ENCODE measurements around the gene DCX.

Gene DCX

GRCh38 chrX:111411983-111412382 lies at the start of gene DCX:
DCX (minus strand) TSS chrX:111412192; CDS start chrX:111410398, 1,794 bp downstream.
- no peak for DNase-seq (ENCODE audit: low read depth)

GRCh38 chrX:111460607-111461006 lies 48.6 kb upstream of the DCX start:
- no peak for DNase-seq (ENCODE audit: low read depth)

GRCh38 chrX:111447298-111447697 lies 35.3 kb upstream of the DCX start:
- DNase-seq (ENCODE audit: low read depth): no peak

GRCh38 chrX:111445485-111445884 lies 33.5 kb upstream of the DCX start:
- no peak for DNase-seq (ENCODE audit: low read depth)

DNA sequence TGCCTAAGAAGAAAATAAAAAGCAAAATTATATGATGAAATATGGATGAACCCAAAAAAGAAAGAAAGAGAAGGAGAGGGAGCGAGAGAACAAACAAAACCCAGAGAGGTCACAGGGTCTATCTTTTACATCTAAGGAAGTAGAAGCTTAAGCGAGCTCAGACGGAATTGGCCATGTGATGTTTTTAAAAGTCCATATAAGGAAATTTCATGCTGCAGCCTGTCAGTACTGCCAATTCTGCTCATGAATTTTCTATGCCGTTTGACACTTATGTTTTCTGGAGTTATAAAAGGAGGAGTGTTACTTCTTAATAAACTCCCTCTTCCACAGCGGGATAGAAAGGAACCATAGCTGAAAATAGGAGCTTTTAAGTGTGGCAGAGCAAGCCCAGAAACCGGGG lies 32.9 kb upstream of the DCX start:
- no peak for DNase-seq (ENCODE audit: low read depth)

DNA sequence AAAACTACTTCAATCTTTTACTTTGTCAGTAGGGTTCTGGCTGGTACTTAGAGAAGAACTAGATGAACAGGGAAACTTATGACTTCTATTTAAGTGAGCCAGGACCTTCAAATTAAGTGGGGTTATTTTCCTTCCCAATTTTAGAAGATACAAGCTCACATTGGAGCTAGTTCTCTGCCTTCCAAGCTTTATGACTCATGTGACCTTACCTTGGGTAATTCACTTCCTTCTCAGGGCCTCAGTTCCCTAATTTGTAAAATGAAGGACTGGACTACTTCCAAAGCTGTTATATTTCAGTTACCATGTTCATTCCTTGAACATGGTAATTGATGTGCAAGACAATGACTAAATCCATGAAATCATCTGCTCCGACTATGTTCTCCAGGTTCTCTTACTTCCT lies 32.0 kb upstream of the DCX start:
- DNase-seq (ENCODE audit: low read depth): no peak

DNA sequence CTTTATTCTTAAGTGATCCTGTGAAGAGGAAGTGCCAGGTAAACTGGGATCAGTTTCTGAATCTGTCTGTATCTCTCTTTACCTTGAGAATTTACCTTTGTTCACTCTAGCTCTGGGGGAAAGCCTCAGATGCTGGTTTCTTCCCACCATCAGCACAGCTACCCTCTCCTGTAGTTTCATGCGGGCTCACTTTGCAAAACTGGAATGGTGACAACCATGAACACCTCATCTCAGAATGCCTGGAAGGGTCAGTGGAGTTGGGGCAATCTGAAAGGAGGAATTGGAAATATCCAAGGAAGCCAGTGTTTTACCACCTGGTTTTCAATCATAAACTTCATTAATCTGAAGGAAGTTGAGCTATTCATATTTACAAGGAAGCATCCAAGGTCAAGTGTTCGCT lies 30.8 kb upstream of the DCX start:
- no peak for DNase-seq (ENCODE audit: low read depth)

GRCh38 chrX:111435469-111435868 lies 23.5 kb upstream of the DCX start:
- no peak for DNase-seq (ENCODE audit: low read depth)

GRCh38 chrX:111431001-111431400 lies 19.0 kb upstream of the DCX start:
- DNase-seq (ENCODE audit: low read depth): no peak

- no peak for DNase-seq (ENCODE audit: low read depth)
Measured at GRCh38 chrX:111411557-111411956, 435 bp downstream of the DCX start.

DNA sequence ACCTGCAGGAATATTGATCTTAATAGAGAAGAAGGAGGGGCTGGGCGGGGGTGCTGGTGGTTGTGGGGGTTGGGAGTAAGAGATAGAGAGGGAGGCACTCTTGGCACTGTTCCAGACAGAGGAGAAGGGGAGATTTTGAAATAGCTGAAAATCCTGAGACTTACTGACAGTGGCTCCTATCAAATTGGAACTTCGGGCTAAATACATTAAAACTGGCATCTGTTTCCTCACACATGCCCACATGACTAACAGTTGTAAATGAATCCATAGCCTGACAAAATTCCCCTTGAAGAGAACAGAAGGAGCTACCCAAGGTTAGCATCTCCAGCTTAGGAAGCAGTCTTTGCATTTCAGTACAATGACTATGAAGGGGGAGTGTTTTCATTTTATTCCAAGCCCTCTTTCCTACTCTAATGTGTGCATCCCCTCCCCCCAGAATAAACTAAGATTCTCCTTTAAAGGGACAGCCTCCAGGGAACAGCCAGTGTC lies 1.4 kb downstream of the DCX start:
- DNase-seq (ENCODE audit: low read depth): no peak

DNA sequence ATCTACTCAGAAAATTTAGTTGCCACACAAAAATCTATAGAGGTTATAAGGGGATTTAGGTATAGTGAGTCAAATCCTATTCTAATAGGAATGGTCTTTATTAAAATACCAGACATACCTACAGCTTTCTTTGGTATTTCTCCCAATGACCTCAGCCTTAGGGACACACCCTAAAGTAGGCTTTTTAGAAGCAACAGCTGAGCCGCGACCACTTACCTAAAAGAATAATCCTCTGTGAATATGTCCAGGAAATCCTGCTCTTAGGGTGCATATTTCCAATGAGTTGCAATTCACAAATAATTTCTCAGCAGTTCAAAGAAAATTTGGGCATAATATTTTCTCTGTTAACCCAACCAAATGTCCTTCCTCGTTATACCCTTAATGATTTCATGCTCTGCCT lies 2.7 kb downstream of the DCX start:
- DNase-seq (ENCODE audit: low read depth): no peak

DNA sequence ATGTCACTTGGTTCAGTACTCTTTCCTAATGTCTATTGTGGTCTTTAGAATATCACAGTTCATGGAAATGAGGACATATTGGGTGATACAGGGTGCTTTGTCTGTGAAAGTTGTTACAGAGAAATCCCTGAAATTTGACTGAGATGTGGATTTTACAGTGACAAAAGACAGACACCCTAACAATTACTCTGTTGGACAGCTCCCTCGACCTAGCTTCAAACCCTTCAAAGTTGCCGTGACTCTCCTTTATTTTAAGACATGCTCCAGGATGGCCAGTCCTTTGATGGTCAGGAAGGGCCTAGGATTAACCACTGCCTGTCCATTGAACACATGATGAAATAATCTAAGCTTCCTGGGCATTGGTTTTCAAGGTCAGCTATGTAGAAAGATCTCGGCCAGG lies 4.0 kb downstream of the DCX start:
- no peak for DNase-seq (ENCODE audit: low read depth)

DNA sequence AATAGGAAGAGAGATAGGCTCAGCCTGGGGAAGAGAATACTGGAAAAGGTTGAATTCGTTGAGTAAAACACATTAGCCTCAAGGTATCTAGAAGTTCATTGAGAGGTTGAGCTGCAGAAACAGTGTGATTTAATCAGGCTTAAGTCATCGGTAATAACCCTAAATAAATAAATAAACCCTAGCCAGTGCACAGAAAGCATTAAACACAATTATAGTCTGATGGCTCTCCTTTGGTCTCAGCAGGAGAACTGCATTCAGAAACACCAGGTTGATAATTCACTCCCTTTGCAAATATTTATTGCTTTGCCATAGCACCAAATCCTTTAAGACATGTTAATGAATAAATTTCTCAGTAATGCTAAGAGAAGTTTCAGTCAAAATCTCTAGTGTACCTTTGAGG lies 9.6 kb downstream of the DCX start:
- DNase-seq (ENCODE audit: low read depth): no peak

DNA sequence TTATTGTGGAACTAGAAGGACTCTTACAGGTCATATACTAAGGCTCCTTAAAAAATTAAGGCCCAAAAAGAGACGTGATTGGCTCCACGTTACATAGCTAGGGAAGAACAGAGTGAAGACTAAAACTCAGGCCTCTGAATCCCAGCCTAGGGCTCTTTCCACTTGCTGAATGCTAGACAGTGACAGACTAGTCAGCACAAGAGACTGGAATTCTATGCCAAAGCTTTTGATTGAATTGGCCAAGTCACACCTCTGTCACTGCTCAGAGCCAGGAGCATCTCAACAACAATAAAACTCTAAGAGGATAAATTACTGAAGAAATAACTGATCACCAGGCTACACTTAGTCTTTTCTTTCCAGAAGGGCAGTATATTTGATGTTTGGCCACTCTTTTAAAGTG lies 16.8 kb downstream of the DCX start:
- no peak for DNase-seq (ENCODE audit: low read depth)

DNA sequence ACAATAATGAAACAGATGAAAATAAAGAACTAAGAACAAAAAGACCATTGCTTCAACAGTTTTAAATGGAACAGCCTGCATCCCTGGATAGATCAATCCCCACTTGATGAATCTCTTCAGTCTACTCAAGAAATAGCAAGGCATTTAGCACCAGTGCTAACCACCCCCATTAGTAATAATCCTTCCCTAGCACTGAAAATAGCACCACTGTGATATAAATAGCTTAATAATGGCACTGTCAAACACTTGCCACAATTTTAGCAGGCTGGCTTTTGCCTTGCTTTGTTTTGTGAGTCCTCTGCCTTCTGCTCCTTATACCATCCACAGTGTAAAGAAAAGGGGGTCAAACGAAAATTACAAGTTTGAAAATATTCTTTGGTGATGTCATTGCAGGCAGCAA lies 17.4 kb downstream of the DCX start:
- no peak for DNase-seq (ENCODE audit: low read depth)

DNA sequence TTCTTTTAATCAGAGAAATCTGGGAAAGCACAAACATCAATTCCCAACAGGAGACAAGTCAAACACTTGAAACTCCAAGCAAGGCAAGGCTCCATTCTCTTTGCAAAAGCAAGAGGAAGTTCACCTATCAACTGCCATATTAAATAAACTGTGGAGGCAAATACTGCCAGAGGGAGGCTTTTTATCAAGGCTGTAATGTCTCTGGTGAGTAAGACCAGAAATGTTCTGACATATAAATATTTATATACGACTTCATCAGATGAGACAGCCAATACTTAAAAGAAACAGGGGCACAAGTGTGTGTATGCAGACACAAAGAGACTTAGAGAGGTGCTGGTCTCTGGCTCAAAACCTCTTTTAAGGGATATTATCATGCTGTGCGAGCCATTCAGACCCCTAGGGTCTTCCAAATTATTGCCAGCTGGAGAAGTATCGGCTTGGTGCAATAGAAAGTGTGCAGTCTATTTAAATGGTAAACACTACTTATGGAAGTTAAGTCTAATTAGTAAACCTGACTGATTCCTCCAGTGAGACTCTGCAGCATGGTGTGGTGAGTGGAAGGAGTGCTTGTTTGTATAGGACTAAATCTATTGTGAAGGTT lies 24.4 kb downstream of the DCX start:
- DNase-seq (ENCODE audit: low read depth): no peak

DNA sequence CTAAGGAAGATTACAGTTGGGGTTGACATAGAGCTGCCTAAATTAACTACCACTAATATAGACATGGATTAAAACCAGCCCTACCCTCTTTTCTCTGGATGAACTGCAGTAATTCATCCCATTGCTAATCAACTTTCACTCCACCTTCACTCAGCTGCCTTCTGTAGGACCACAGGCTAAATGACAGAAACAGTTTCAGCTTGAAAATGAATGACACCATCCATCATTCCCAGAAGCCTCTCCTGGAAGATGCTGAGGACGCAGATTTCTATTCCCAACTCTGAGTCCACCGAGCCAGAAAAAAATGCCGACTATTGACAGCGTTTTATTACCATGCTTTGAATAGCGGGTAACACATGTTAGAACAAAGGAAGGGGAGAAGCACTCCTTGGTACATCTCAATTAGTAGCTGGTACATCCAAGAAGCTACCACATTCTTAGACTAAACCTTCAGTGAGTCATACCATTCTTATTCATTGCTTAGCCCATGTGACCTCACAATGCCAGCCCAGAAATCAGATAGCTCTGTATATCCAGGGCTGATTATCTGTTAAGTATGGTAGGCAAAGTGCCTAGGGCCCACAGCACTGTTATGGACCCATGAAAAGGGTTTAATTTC lies 25.3 kb downstream of the DCX start:
- DNase-seq (ENCODE audit: low read depth): no peak

DNA sequence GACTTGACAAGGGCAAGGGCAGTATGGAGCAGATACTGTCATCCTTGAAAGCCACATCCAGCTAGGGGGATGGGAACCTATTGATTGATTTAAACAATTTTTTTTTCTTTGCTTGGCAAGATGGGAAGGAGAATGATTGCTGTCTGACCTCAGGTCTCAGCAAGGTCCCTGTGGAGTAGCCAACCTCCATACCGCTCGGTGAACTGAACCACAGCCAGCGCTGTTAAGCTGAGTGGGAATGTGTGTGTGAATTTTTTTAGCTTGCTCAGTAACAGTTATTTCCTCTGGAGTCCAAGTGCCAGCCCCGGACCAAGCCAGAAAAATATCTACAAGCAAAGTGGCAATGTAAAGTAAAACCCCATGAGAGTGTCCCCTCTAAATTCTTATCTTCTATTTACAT lies 25.9 kb downstream of the DCX start:
- no peak for DNase-seq (ENCODE audit: low read depth)

- no peak for DNase-seq (ENCODE audit: low read depth)
Measured at GRCh38 chrX:111382277-111382676, 29.7 kb downstream of the DCX start.

- DNase-seq (ENCODE audit: low read depth): no peak
Measured at GRCh38 chrX:111376897-111377578, 35.0 kb downstream of the DCX start.

- DNase-seq (ENCODE audit: low read depth): no peak
Measured at GRCh38 chrX:111376486-111376885, 35.5 kb downstream of the DCX start.

DNA sequence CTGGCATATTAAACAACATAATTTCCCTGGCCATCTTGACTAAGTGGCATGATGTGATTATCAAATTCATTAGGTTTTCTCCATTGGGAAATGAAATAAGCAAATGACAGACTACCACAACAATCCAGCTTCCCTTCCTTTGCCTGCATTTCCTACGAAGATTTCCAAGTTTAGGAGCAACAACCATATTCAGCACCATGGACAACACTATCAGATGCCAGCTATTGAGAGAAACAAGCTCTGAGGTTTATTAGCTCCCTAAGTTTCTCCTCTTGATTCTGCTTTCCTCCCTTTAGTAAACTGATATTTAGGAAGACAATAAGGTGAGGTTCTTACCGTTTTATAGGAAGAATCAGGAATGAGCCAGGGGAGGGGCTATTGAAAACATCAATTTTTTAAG lies 36.2 kb downstream of the DCX start:
- no peak for DNase-seq (ENCODE audit: low read depth)

DNA sequence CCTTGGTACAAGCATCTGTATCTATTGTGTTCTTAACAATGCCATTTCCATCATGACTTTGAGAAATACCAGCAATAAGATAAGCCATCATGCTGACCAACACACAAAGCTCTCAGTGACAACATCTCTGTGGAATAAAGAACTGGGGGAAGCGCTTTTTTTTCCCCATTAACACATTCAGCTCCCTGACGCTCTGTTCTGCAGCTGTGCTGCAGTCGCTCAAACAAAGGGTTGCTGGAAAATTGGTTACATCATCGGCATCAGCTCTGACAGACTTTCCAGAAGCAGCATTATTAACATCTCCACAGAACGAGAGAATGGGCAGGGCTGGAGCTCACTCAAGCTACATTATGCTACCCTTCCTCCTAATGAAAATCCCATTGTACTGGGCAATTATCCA lies 39.9 kb downstream of the DCX start:
- no peak for DNase-seq (ENCODE audit: low read depth)

Data from stimulated activated CD8-positive, alpha-beta memory T cell treated with anti-CD3 and anti-CD28 coated beads, Interleukin-4, amount 100 ng/mL, for 24 hours (primary cell).